ENCODE results near the gene PIGT.

DNA sequence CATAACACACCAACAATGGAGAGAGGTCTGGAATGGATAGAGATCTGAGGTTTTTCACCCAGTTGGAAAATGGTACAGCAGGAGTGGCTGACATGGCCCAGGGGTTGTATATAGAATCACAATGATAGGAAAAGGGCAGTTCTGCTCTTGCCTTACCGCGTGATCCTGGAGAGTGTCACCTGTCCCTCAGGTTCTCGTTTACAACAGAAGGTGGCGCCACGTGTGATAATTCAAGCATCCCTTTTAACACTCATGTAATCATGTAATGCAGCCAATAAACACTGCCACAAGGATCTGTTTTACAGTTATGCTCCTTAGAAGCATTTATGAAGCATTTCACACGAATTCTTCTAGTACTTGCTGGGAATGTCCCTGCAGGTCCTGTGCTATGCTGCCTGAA lies 40.7 kb downstream of the PIGT start:
- TF ChIP-seq, protein P1, sequence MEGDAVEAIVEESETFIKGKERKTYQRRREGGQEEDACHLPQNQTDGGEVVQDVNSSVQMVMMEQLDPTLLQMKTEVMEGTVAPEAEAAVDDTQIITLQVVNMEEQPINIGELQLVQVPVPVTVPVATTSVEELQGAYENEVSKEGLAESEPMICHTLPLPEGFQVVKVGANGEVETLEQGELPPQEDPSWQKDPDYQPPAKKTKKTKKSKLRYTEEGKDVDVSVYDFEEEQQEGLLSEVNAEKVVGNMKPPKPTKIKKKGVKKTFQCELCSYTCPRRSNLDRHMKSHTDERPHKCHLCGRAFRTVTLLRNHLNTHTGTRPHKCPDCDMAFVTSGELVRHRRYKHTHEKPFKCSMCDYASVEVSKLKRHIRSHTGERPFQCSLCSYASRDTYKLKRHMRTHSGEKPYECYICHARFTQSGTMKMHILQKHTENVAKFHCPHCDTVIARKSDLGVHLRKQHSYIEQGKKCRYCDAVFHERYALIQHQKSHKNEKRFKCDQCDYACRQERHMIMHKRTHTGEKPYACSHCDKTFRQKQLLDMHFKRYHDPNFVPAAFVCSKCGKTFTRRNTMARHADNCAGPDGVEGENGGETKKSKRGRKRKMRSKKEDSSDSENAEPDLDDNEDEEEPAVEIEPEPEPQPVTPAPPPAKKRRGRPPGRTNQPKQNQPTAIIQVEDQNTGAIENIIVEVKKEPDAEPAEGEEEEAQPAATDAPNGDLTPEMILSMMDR (IDR thresholded peaks at IDR 0.05), result no peak
- TF ChIP-seq EP300 (IDR thresholded peaks at IDR 0.05), result no peak
